Choroid plexus epithelial cell (primary cell): ENCODE measurements around the gene MAPK8.

Experiments
- DNase-seq: peaks from one replicate; pipeline ENCODE4 v3.0.0-alpha.2; 2010; ENCODE audit warnings: low read depth
- H3K4me3 ChIP-seq: 2 replicates; pipeline ENCODE4 v1.5.1; 2011; ENCODE audit warnings: low read depth, mild to moderate bottlenecking, control low read depth, low read length, moderate library complexity
- CTCF ChIP-seq: conservative IDR thresholded peaks from 2 replicates; pipeline ENCODE4 v1.5.1; 2011; ENCODE audit warnings: low read depth, mild to moderate bottlenecking, control low read depth, inconsistent platforms, low read length, moderate library complexity

The MAPK8 gene

GRCh38 chr10:48480397-48481374 lies 174.2 kb downstream of the MAPK8 start:
- H3K4me3 ChIP-seq: no peak overlapping the region
- no peak for TF ChIP-seq CTCF
- DNase-seq: no peak

- H3K4me3 ChIP-seq: no peak overlapping the region
- DNase-seq: no peak
- TF ChIP-seq CTCF: no peak
Measured at GRCh38 chr10:48481385-48481784, 174.9 kb downstream of the MAPK8 start.

GRCh38 chr10:48482207-48482606 lies 175.7 kb downstream of the MAPK8 start:
- no peak overlapping the region for H3K4me3 ChIP-seq
- no peak for DNase-seq
- no peak for TF ChIP-seq CTCF

GRCh38 chr10:48484911-48485310 lies 178.4 kb downstream of the MAPK8 start:
- TF ChIP-seq CTCF: no peak
- no peak for DNase-seq
- no peak overlapping the region for H3K4me3 ChIP-seq

GRCh38 chr10:48485711-48486110 lies 179.2 kb downstream of the MAPK8 start:
- TF ChIP-seq CTCF: no peak
- no peak overlapping the region for H3K4me3 ChIP-seq
- no peak for DNase-seq

GRCh38 chr10:48487244-48487643 lies 180.8 kb downstream of the MAPK8 start:
- no peak overlapping the region for H3K4me3 ChIP-seq
- no peak for TF ChIP-seq CTCF
- no peak for DNase-seq
